AG09309 (cell line): Measurements from ENCODE around the gene IQSEC1.
"Not testable (repeated sequence)": the region's sequence is repeated elsewhere in the genome, so short reads cannot be mapped to it uniquely, and the experiment has no call there.

Experiments
- DNase-seq: peaks from one replicate; pipeline ENCODE4 v3.0.0-alpha.2; 2010; ENCODE audit warnings: low read depth
- H3K4me3 ChIP-seq: 2 replicates; pipeline ENCODE4 v1.5.1; 2011; ENCODE audit warnings: mild to moderate bottlenecking, low read depth, low read length, moderate library complexity; ENCODE audit not compliant: control insufficient read depth
- CTCF ChIP-seq: IDR thresholded peaks from 2 replicates; pipeline ENCODE4 v1.5.1; 2011; ENCODE audit warnings: mild to moderate bottlenecking, low read depth, low read length, inconsistent platforms; ENCODE audit not compliant: insufficient read depth, control insufficient read depth; ENCODE audit errors: missing control alignments

Gene IQSEC1

DNA sequence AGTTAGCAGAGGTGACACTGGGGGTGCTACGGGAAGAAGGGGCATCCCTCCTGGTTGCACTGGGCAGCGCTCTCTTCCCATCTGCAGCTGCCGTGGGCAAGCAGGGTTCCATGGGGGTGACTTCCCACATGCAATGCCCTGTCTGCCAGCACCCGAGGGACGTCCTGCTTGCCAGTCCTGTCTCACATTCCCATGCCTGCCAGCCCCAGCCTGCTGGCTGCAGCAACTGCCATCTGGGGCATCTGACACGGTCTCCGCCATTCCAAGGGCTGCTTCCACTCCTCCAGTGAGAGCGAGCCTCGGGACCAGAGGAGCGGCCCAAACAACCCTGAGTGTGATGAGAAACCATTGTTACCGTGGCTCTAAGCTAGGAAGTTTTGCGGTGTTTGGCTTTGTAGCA, 186.5 kb downstream of the IQSEC1 start:
- no peak for DNase-seq
- no peak for TF ChIP-seq CTCF
- H3K4me3 ChIP-seq = no peak overlapping the region

DNA sequence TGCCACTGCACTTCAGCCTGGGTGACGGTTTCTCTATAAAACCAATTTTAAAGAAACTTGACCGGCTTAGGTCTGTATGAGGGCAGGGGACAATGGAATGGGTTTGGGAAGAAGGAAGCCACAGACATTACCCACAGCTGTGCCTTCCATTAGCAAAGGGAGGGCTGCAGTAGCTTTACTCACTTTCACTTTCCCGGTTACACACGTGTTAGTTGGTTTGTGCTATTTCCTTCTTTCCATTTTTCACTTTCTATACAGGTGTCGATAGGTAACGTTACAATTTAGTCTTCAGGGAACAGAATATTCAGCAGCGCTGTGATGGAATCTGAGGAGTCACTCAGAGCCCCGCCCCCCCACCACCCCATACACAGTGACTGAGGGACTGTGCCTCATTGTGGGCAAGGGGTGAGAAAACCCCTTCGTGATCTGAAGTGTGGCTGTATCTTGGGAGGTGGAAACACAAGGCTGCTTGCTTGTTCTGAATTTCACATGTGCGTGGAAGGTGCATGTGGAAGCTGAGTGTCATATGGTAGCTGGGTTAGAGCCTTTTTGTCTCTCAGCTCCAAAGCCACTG, 187.0 kb downstream of the IQSEC1 start:
- H3K4me3 ChIP-seq = no peak overlapping the region
- DNase-seq = no peak
- no peak for TF ChIP-seq CTCF

- no peak for TF ChIP-seq CTCF
- no peak overlapping the region for H3K4me3 ChIP-seq
Measured at GRCh38 chr3:12885583-12885930, 187.7 kb downstream of the IQSEC1 start.

GRCh38 chr3:12884790-12885582, 188.2 kb downstream of the IQSEC1 start:
- no peak for TF ChIP-seq CTCF
- no peak overlapping the region for H3K4me3 ChIP-seq
- no peak for DNase-seq

More at GRCh38 chr3:12885583-12885930, 187.7 kb downstream of the IQSEC1 start:
- DNase-seq = no peak

DNA sequence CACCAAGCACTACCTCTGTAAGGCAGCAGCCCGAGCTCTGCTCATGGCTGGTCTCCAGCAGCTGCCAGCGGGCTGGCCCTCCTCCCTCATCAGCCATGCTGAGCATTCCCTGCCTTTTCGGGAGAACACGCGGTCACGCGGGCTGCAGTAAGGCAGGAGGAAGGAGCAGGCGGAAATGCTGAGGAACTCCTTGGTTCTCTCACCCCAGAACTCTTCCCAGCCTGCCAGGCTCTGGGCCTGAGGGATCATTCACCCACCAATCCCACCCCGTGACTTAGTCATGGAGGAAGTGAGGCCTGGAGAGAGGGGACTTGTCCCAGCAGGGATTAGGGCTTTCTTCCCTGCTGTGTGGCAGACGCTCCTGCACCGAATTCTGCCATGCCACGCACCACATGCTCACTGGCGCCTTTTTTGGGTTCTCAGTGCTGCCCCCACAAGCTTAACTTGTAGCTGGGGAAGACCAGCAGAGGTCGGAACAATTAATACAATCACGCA, 189.0 kb downstream of the IQSEC1 start:
- DNase-seq = no peak
- TF ChIP-seq CTCF = no peak
- H3K4me3 ChIP-seq = no peak overlapping the region

- DNase-seq = no peak
- TF ChIP-seq CTCF = no peak
Measured at GRCh38 chr3:12882336-12883310, 190.6 kb downstream of the IQSEC1 start.

DNA sequence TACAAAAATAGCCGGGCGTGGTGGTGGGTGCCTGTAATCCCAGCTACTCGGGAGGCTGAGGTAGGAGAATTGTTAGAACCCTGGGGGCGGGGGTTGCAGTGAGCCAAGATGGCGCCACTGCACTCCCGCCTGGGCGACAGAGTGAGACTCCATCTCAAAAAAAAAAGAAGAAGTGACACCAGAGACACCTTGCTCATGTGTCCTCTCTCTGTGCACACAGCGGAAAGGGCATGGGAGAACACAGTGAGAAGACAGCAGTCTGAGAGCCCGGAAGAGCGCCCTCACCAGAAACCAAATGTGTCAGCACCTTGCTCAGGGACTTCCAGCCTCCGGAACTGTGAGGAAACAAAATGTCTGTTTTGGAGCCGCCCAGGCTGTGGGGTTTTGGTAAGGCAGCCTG, 191.4 kb downstream of the IQSEC1 start:
- not testable (repeated sequence) for H3K4me3 ChIP-seq, DNase-seq

More at GRCh38 chr3:12882336-12883310, 190.6 kb downstream of the IQSEC1 start:
- no peak overlapping the region for H3K4me3 ChIP-seq
